Measurements from ENCODE around the gene FOSB. TPM values are rescaled to one million over a fixed set of nuclear protein-coding genes. Genes with fewer than 3 reads are reported as not detected.

The FOSB gene
- total RNA-seq, 1 experiment from 2014 or later, result 1.7 TPM

DNA sequence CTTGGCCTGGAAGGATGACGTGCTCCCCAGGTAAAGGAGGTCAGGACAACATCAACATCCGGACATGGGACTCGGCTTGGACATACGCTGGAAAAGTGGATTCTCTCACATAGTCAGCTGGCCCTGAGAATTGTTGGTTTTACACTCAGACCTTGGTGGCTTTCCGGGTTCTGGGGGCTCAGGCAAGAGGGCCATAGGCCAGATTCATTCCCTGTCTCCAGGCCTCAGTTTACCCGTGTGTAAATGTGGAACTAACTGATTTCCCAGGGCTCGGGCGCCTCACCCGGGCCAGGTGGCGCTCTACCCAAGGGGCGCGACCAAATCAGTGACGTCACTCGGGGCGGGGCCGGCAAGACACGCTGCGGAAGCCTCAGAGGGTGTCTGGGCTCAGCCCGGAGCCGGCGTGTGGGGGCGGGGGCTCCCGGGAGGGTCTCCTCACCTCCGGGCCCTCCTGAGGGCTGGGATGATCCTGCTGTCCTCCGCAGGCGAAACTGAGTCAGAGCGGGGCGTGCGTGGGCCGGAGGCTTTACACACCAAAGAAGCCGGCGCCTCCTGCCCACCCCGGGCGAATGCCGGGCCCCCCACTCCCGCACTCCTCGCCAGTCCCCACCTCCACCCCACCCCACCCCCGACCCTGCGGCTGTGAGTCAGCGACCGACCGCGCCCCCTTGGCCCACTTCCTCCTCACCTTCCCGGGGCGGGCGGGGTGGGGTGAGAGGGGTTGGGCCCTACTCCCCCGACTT is 38.6 kb downstream of the FOSB start:
- no CpG with 5 or more reads among the region's 47 CpGs for WGBS (ENCODE audit: extremely low coverage, insufficient read length, low lambda C conversion rate)

More for the DNA sequence above, 38.6 kb downstream of the FOSB start:
- Histone ChIP-seq H3K56ac (ENCODE audit: insufficient read length, low read depth, low read length) (no peak overlapping the region), H3K79me1 (ENCODE audit: insufficient read depth, low read depth, low read length, poor library complexity, severe bottlenecking) (peaks cover 8% of the 10 kb centered on the region), H4K91ac (ENCODE audit: insufficient read length, low read depth, low read length) (no peak overlapping the region), H2AFZ (ENCODE audit: low read length) (no peak overlapping the region), H3K4me2 (ENCODE audit: insufficient read depth, insufficient read length, low read length) (peak overlapping the region; percentile 88), H3K14ac (ENCODE audit: insufficient read depth, low read length) (peak overlapping the region; percentile 83), H2BK20ac (ENCODE audit: low read depth, low read length, poor library complexity, severe bottlenecking) (no peak overlapping the region), H2BK5ac (ENCODE audit: insufficient read length, low read length) (no peak overlapping the region), H3K27ac (ENCODE audit: insufficient read length, low read depth, low read length) (no peak overlapping the region), H2BK15ac (ENCODE audit: low read depth, low read length) (no peak overlapping the region), H2BK12ac (ENCODE audit: insufficient read length, low read depth, low read length) (no peak overlapping the region), H3K18ac (ENCODE audit: insufficient read length, low read depth, low read length) (peak overlapping the region; percentile 92), H2AK5ac (ENCODE audit: insufficient read length, low read length) (no peak overlapping the region), H3K23ac (ENCODE audit: insufficient read length, low read depth, low read length) (no peak overlapping the region), H3K27me3 (ENCODE audit: insufficient read depth, low read length) (no peaks in the 10 kb centered on the region), H3K4ac (ENCODE audit: low read depth, low read length) (no peak overlapping the region), H3K23me2 (ENCODE audit: insufficient read length, low read depth, low read length, poor library complexity, severe bottlenecking) (peaks cover 20% of the 10 kb centered on the region), H2BK120ac (ENCODE audit: low read depth, low read length, poor library complexity, severe bottlenecking) (no peak overlapping the region), H4K8ac (replicated peaks; ENCODE audit: insufficient read length, low read depth, low read length) (no peak overlapping the region), H4K5ac (ENCODE audit: insufficient read length, low read depth, low read length) (no peak overlapping the region), H4K20me1 (ENCODE audit: control insufficient read depth, insufficient read depth, insufficient read length) (no peaks in the 10 kb centered on the region), H3K9ac (ENCODE audit: extremely low read depth, insufficient read length, low read length) (peak overlapping the region; percentile 45), H3K79me2 (ENCODE audit: insufficient read depth, low read length) (peaks cover 27% of the 10 kb centered on the region; the same call in 1 of the 2 replicates), H3T11ph (ENCODE audit: low read length) (no peak overlapping the region), H3K4me1 (ENCODE audit: insufficient read depth, low read length) (no peaks in the 10 kb centered on the region; the same call in 1 of the 2 replicates), H3K9me3 (ENCODE audit: control insufficient read depth, low read depth, low read length) (no peaks in the 10 kb centered on the region)
- peak; percentile 97 for DNase-seq
- H3K4me1 Mint-ChIP-seq, result peaks cover 20 to 34% of the 10 kb centered on the region in 2 experiments
- H3K9me3 Mint-ChIP-seq, result no peaks in the 10 kb centered on the region; a peak in 1 of 5 replicates
- H3K36me3 Mint-ChIP-seq (ENCODE audit: insufficient read depth in 1 of 3, low read depth in 3 of 3), result peaks cover 0 to 18% (median 7%) of the 10 kb centered on the region in 3 experiments; a peak in 4 of 7 replicates
- TF ChIP-seq, protein P1, sequence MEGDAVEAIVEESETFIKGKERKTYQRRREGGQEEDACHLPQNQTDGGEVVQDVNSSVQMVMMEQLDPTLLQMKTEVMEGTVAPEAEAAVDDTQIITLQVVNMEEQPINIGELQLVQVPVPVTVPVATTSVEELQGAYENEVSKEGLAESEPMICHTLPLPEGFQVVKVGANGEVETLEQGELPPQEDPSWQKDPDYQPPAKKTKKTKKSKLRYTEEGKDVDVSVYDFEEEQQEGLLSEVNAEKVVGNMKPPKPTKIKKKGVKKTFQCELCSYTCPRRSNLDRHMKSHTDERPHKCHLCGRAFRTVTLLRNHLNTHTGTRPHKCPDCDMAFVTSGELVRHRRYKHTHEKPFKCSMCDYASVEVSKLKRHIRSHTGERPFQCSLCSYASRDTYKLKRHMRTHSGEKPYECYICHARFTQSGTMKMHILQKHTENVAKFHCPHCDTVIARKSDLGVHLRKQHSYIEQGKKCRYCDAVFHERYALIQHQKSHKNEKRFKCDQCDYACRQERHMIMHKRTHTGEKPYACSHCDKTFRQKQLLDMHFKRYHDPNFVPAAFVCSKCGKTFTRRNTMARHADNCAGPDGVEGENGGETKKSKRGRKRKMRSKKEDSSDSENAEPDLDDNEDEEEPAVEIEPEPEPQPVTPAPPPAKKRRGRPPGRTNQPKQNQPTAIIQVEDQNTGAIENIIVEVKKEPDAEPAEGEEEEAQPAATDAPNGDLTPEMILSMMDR (conservative IDR thresholded peaks at IDR 0.05), result peak; percentile 60; the same call in 2 of the 3 replicates
- H3K4me3 Mint-ChIP-seq, result peak overlapping the region; percentile 81 to 96
- H3K27ac Mint-ChIP-seq, result peak overlapping the region in 2 of 3 experiments; percentile 91 to 95; a peak in 4 of 7 replicates
- peaks cover 1% of the 10 kb centered on the region; the same call in 1 of the 2 replicates for H3K27me3 Mint-ChIP-seq (ENCODE audit: low read depth)

Data from H9 (cell line).